Prostate gland (tissue), 2 donors: ENCODE results near the gene TPST2.

Source experiments
- CTCF ChIP-seq, 4 experiments: fragments of 200-600 bp in 2 of 4; fragments of 450-650 bp in 2 of 4; sonication (generic) in 2 of 4; IDR thresholded peaks; 1 replicate in 3 of 4; 2 replicates in 1 of 4; pipeline ENCODE4 v1.5.1; 2016 to 2019; ENCODE audit warnings: antibody characterized with exemption in 4 of 4, mild to moderate bottlenecking in 2 of 4, moderate library complexity in 2 of 4
- POLR2A ChIP-seq: fragments of 450-650 bp; IDR thresholded peaks from one replicate; pipeline ENCODE4 v1.6.1; 2016; ENCODE audit warnings: antibody characterized with exemption, mild to moderate bottlenecking
- POLR2AphosphoS5 ChIP-seq: sonication (generic); formaldehyde crosslinking; IDR thresholded peaks from one replicate; pipeline ENCODE4 v1.6.1; 2017; ENCODE audit warnings: antibody characterized with exemption

GRCh38 chr22:26588729-26589366 is 1.1 kb downstream of the TPST2 start:
- TF ChIP-seq CTCF (IDR thresholded peaks at IDR 0.05) = no peak
- no peak for TF ChIP-seq POLR2A
- no peak for TF ChIP-seq POLR2AphosphoS5
